Trophoblast cell (in vitro differentiated cells and primary cell): ENCODE results near the gene RBFOX1.

Source experiments
- DNase-seq, 2 donors: peaks; one replicate each; pipeline ENCODE4 v3.0.0-alpha.2; 2016
- H2AFZ ChIP-seq: 2 replicates; pipeline ENCODE4 v1.6.1; 2013; ENCODE audit warnings: low read length, moderate library complexity, mild to moderate bottlenecking; ENCODE audit not compliant: insufficient read depth, poor library complexity
- H2AK5ac ChIP-seq: 2 replicates; pipeline ENCODE4 v1.6.1; 2013; ENCODE audit warnings: mild to moderate bottlenecking, low read length
- H2BK120ac ChIP-seq: 2 replicates; pipeline ENCODE4 v1.6.1; 2013; ENCODE audit warnings: low read length, mild to moderate bottlenecking, moderate library complexity; ENCODE audit not compliant: insufficient read depth, poor library complexity
- H2BK12ac ChIP-seq: 2 replicates; pipeline ENCODE4 v1.6.1; 2013; ENCODE audit warnings: mild to moderate bottlenecking, low read length, moderate library complexity
- H2BK5ac ChIP-seq: 2 replicates; pipeline ENCODE4 v1.6.1; 2013; ENCODE audit warnings: low read length, low read depth, moderate library complexity, mild to moderate bottlenecking; ENCODE audit not compliant: poor library complexity
- H3K14ac ChIP-seq: 2 replicates; pipeline ENCODE4 v1.6.1; 2013; ENCODE audit warnings: mild to moderate bottlenecking, low read length
- H3K18ac ChIP-seq: 2 replicates; pipeline ENCODE4 v1.6.1; 2013; ENCODE audit warnings: mild to moderate bottlenecking, low read length
- H3K23ac ChIP-seq: 2 replicates; pipeline ENCODE4 v1.6.1; 2013; ENCODE audit warnings: low read length
- H3K27ac ChIP-seq: 2 replicates; pipeline ENCODE4 v1.5.1; 2013; ENCODE audit warnings: low read depth, mild to moderate bottlenecking, inconsistent platforms, low read length, moderate library complexity
- H3K27me3 ChIP-seq: 2 replicates; pipeline ENCODE4 v1.6.1; 2013; ENCODE audit warnings: inconsistent platforms, mild to moderate bottlenecking, low read length, moderate library complexity; ENCODE audit not compliant: insufficient read depth
- H3K36me3 ChIP-seq, 2 experiments: 1 replicate in 1 of 2; 2 replicates in 1 of 2; pipeline ENCODE4 v1.6.1; 2013; ENCODE audit warnings: low read length in 2 of 2, mild to moderate bottlenecking in 2 of 2, moderate library complexity in 1 of 2; ENCODE audit not compliant: insufficient read depth in 2 of 2, control insufficient read depth in 1 of 2
- H3K4ac ChIP-seq: 2 replicates; pipeline ENCODE4 v1.6.1; 2013; ENCODE audit warnings: low read depth, mild to moderate bottlenecking, low read length, moderate library complexity
- H3K4me1 ChIP-seq, 2 experiments: 1 replicate in 1 of 2; 2 replicates in 1 of 2; pipeline ENCODE4 v1.6.1; 2013; ENCODE audit warnings: low read length in 2 of 2, mild to moderate bottlenecking in 2 of 2, moderate library complexity in 1 of 2; ENCODE audit not compliant: insufficient read depth in 2 of 2, control insufficient read depth in 1 of 2
- H3K4me2 ChIP-seq: 2 replicates; pipeline ENCODE4 v1.6.1; 2013; ENCODE audit warnings: inconsistent platforms, mild to moderate bottlenecking, low read length, moderate library complexity
- H3K4me3 ChIP-seq: 2 replicates; pipeline ENCODE4 v1.5.1; 2013; ENCODE audit warnings: mild to moderate bottlenecking, low read depth, low read length, inconsistent platforms
- H3K79me1 ChIP-seq: one replicate; pipeline ENCODE4 v1.6.1; 2013; ENCODE audit warnings: low read length
- H3K79me2 ChIP-seq: 2 replicates; pipeline ENCODE4 v1.6.1; 2013; ENCODE audit warnings: low read length, mild to moderate bottlenecking; ENCODE audit not compliant: control insufficient read depth, insufficient read depth, poor library complexity
- H3K9ac ChIP-seq: 2 replicates; pipeline ENCODE4 v1.6.1; 2013; ENCODE audit warnings: mild to moderate bottlenecking, low read length
- H3K9me3 ChIP-seq: 2 replicates; pipeline ENCODE4 v1.6.1; 2013; ENCODE audit warnings: low read depth, mild to moderate bottlenecking, control low read depth, inconsistent platforms, low read length; ENCODE audit not compliant: insufficient read depth
- H4K12ac ChIP-seq: 2 replicates; pipeline ENCODE4 v1.6.1; 2013; ENCODE audit warnings: low read depth, mild to moderate bottlenecking, low read length, moderate library complexity
- H4K8ac ChIP-seq: 2 replicates; pipeline ENCODE4 v1.6.1; 2013; ENCODE audit warnings: low read depth, mild to moderate bottlenecking, low read length, moderate library complexity
- H4K91ac ChIP-seq: one replicate; pipeline ENCODE4 v1.6.1; 2013; ENCODE audit warnings: low read depth, mild to moderate bottlenecking, low read length, moderate library complexity
- WGBS: extraction: QIAGEN DNeasy Blood & Tissue Kit; methylation state at CpG from one replicate; pipeline ENCODE4 v1.1.7; 2013; ENCODE audit warnings: missing lambda C conversion rate; ENCODE audit not compliant: insufficient read length, insufficient coverage; ENCODE audit errors: extremely low coverage; 5-methylcytosine and 5-hydroxymethylcytosine counted together

Gene RBFOX1

DNA sequence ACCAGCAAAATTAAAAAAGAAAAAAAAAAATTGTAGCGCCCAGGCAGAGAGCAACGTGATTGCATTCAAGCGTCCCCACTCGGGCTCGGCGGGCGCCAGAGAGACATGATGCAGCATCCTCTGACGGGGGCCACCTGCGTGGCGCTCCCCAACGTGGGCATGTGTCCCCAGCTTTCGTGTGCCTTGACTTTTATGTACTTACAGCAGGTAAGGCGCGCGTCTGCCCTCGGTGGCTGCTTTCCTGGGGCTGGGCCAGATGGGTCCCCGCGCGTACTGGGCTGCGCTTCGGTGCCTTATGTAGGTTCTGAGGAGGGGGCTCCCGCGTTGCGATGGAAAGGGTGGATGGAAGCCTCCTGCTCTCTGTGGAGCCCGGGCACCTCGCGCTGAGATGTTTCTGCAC lies 28.4 kb upstream of the RBFOX1 start:
- Histone ChIP-seq H3K4me1 (peaks cover 0 to 6% of the 10 kb centered on the region in 2 experiments), H4K12ac (no peak overlapping the region), H2AFZ (no peak overlapping the region), H2BK120ac (no peak overlapping the region), H2AK5ac (no peak overlapping the region), H3K9ac (no peak overlapping the region), H3K79me1 (no peaks in the 10 kb centered on the region), H4K8ac (no peak overlapping the region), H3K18ac (no peak overlapping the region), H3K79me2 (no peaks in the 10 kb centered on the region), H2BK12ac (no peak overlapping the region), H3K27ac (no peak overlapping the region), H3K4me2 (peak overlapping the region; percentile 44), H3K23ac (no peak overlapping the region), H2BK5ac (no peak overlapping the region), H3K4ac (no peak overlapping the region), H3K36me3 (no peaks in the 10 kb centered on the region), H3K14ac (no peak overlapping the region), H4K91ac (no peak overlapping the region), H3K4me3 (no peak overlapping the region), H3K9me3 (no peaks in the 10 kb centered on the region), H3K27me3 (peaks cover 25% of the 10 kb centered on the region)
- WGBS, result no CpG with 5 or more reads among the region's 27 CpGs
- no peak for DNase-seq

DNA sequence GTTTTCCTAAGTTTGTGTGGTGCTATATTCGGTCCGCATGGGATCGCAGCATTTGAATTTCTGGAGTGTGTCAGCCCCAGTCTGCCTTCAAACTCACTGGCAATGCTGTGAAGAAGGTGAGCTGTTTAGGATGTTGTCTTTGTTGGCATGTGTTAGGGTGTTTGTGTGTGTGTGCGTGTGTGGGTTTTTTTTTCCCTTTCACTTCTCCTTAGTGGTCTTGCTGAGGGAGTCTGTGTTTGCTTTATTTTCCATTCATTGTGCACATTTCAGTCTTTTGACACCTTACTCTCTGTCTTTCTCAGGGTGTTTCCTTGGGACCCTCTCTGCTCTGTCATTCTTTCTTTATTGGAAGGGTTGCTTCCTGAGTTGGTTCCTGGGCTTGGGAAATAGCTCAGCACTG lies 27.7 kb upstream of the RBFOX1 start:
- Histone ChIP-seq H3K79me2 (no peaks in the 10 kb centered on the region), H3K4me1 (peaks cover 0 to 6% of the 10 kb centered on the region in 2 experiments), H3K79me1 (no peaks in the 10 kb centered on the region), H2AK5ac (no peak overlapping the region), H2BK5ac (no peak overlapping the region), H4K91ac (no peak overlapping the region), H3K4me2 (no peak overlapping the region), H3K36me3 (no peaks in the 10 kb centered on the region), H2AFZ (no peak overlapping the region), H2BK12ac (no peak overlapping the region), H2BK120ac (no peak overlapping the region), H4K12ac (no peak overlapping the region), H3K9ac (no peak overlapping the region), H3K4ac (no peak overlapping the region), H3K27ac (no peak overlapping the region), H3K9me3 (no peaks in the 10 kb centered on the region), H3K14ac (no peak overlapping the region), H3K4me3 (no peak overlapping the region), H4K8ac (no peak overlapping the region), H3K23ac (no peak overlapping the region), H3K18ac (no peak overlapping the region), H3K27me3 (peaks cover 25% of the 10 kb centered on the region)
- no peak for DNase-seq
- WGBS, result no CpG with 5 or more reads among the region's 4 CpGs

DNA sequence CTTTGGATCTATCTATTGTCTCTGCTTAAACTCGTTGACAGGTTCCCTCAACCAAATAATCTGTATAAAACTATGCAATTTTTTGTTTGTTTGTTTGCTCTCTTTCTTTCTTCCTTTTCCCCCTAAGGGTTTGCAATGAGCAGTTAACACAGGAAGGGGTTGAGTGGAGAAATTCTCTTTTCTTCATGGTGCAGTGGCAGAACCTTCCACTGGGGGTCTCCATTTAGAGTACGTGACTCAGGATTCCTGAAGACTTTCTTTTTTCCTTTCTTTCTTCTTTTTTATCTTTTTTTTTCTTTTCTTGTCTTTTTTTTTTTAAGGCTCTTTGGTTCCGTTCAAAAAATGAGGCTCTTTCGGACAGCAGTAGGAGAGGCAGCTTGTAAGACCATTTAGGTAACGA lies 19.5 kb upstream of the RBFOX1 start:
- Histone ChIP-seq H3K14ac (no peak overlapping the region), H2BK120ac (no peak overlapping the region), H2AFZ (no peak overlapping the region), H4K12ac (no peak overlapping the region), H3K9ac (no peak overlapping the region), H3K4ac (no peak overlapping the region), H3K27me3 (no peaks in the 10 kb centered on the region), H4K8ac (no peak overlapping the region), H3K27ac (no peak overlapping the region), H3K4me2 (no peak overlapping the region), H2BK5ac (no peak overlapping the region), H3K79me1 (no peaks in the 10 kb centered on the region), H2AK5ac (no peak overlapping the region), H3K18ac (no peak overlapping the region), H3K4me1 (no peaks in the 10 kb centered on the region), H3K23ac (no peak overlapping the region), H3K36me3 (no peaks in the 10 kb centered on the region), H2BK12ac (no peak overlapping the region), H3K9me3 (peaks cover 2% of the 10 kb centered on the region), H4K91ac (no peak overlapping the region), H3K79me2 (no peaks in the 10 kb centered on the region), H3K4me3 (no peak overlapping the region)
- DNase-seq, result peak in 1 of 2 donors; percentile 4
- WGBS, result no CpG with 5 or more reads among the region's 5 CpGs

DNA sequence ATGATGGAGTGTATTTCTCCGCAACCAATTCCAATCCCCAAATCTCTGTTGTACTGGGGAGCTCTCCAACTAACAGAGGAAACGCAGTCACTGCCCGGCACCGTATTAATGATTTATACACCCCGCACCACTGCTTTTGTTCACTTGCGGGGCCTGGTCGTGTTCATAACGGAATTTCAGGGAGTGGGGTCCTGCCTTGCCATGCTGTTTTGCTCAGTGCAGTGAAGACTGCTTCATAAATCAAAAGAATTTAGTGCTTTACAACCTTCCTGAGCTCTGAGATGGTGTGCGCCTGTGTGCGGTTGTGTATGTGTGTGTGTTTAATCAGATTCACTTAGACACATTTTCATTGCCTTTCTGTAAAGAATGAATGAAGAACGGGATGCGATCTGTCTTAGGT lies 18.5 kb upstream of the RBFOX1 start:
- H3K14ac ChIP-seq, result no peak overlapping the region
- no peak overlapping the region for H2BK120ac ChIP-seq
- H3K9ac ChIP-seq, result no peak overlapping the region
- no peaks in the 10 kb centered on the region for H3K4me1 ChIP-seq
- no peak overlapping the region for H3K27ac ChIP-seq
- WGBS, result no CpG with 5 or more reads among the region's 12 CpGs
- H3K79me1 ChIP-seq, result no peaks in the 10 kb centered on the region
- no peak overlapping the region for H3K18ac ChIP-seq
- H3K4me2 ChIP-seq, result no peak overlapping the region
- no peak overlapping the region for H3K4me3 ChIP-seq
- no peaks in the 10 kb centered on the region for H3K36me3 ChIP-seq
- H2BK5ac ChIP-seq, result no peak overlapping the region
- H4K91ac ChIP-seq, result no peak overlapping the region
- no peak overlapping the region for H3K4ac ChIP-seq
- H4K12ac ChIP-seq, result no peak overlapping the region
- H3K9me3 ChIP-seq, result peaks cover 2% of the 10 kb centered on the region
- no peaks in the 10 kb centered on the region for H3K79me2 ChIP-seq
- no peak for DNase-seq
- H3K23ac ChIP-seq, result no peak overlapping the region
- no peak overlapping the region for H2AK5ac ChIP-seq
- no peaks in the 10 kb centered on the region for H3K27me3 ChIP-seq
- no peak overlapping the region for H2BK12ac ChIP-seq
- no peak overlapping the region for H4K8ac ChIP-seq
- H2AFZ ChIP-seq, result no peak overlapping the region
